DND-41 (cell line): ENCODE results near the gene SMIM28.

Source experiments
- EZH2 ChIP-seq: IDR thresholded peaks from 3 replicates; pipeline ENCODE4 v1.6.1; 2012; ENCODE audit warnings: borderline replicate concordance, low read depth, mild to moderate bottlenecking, moderate library complexity, low read length, inconsistent platforms; ENCODE audit not compliant: severe bottlenecking
- TF ChIP-seq, protein P1 (sequence below): IDR thresholded peaks from 2 replicates; pipeline ENCODE4 v1.5.1; 2012; ENCODE audit warnings: borderline replicate concordance, low read length, moderate library complexity, mild to moderate bottlenecking; ENCODE audit not compliant: poor library complexity, severe bottlenecking; ENCODE audit errors: extremely low read depth

DNA sequence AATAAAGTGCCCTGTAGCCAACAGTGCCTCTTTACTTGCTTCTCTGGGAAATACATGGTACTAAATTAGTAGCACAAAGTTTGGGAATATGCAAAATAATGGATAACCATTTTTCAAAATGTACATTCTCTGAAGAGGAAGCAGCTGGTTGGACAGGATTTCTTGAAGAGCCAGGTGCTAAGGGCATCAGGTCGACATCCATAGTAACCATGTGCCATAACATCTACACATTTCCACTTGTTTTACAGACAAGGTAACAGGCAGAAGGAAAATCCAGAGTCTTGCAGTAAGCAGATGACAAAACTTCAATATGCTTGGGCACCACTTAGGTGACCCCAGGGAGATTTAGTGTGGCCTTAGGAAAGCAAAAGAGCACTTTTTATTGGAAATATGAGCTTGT, 36.5 kb upstream of the SMIM28 start:
- TF ChIP-seq, protein P1, sequence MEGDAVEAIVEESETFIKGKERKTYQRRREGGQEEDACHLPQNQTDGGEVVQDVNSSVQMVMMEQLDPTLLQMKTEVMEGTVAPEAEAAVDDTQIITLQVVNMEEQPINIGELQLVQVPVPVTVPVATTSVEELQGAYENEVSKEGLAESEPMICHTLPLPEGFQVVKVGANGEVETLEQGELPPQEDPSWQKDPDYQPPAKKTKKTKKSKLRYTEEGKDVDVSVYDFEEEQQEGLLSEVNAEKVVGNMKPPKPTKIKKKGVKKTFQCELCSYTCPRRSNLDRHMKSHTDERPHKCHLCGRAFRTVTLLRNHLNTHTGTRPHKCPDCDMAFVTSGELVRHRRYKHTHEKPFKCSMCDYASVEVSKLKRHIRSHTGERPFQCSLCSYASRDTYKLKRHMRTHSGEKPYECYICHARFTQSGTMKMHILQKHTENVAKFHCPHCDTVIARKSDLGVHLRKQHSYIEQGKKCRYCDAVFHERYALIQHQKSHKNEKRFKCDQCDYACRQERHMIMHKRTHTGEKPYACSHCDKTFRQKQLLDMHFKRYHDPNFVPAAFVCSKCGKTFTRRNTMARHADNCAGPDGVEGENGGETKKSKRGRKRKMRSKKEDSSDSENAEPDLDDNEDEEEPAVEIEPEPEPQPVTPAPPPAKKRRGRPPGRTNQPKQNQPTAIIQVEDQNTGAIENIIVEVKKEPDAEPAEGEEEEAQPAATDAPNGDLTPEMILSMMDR: no peak
- no peak for TF ChIP-seq EZH2
